Astrocyte of the spinal cord (primary cell): ENCODE measurements around the gene RGL1.

Source experiments
- DNase-seq: peaks from one replicate; pipeline ENCODE4 v3.0.0; 2011; ENCODE audit warnings: low read depth, low spot score
- H3K4me3 ChIP-seq: 2 replicates; pipeline ENCODE4 v1.5.1; 2011; ENCODE audit warnings: low read depth, mild to moderate bottlenecking, low read length, moderate library complexity
- CTCF ChIP-seq: IDR thresholded peaks from 2 replicates; pipeline ENCODE4 v1.5.1; 2012; ENCODE audit warnings: low read depth, mild to moderate bottlenecking, low read length, inconsistent platforms
- in situ Hi-C: cut with HindIII; loops from 2 replicates; pipeline ENCODE4 v1.10.0; 2017; ENCODE audit warnings: low sequenced_read_pairs

The RGL1 gene

GRCh38 chr1:183777328-183777727 is 27.6 kb upstream of the RGL1 start:
- in situ Hi-C loops = no loop called here

GRCh38 chr1:183778045-183778444 is 26.9 kb upstream of the RGL1 start:
- in situ Hi-C loops = no loop called here
- no peak for TF ChIP-seq CTCF
- no peak overlapping the region for H3K4me3 ChIP-seq
- DNase-seq = no peak

More at GRCh38 chr1:183777328-183777727, 27.6 kb upstream of the RGL1 start:
- no peak for TF ChIP-seq CTCF
- no peak for DNase-seq
- H3K4me3 ChIP-seq = no peak overlapping the region

GRCh38 chr1:183778568-183779433 is 26.1 kb upstream of the RGL1 start:
- TF ChIP-seq CTCF = no peak
- no peak overlapping the region for H3K4me3 ChIP-seq
- in situ Hi-C loops = no loop called here
- DNase-seq = no peak

GRCh38 chr1:183780159-183780558 is 24.8 kb upstream of the RGL1 start:
- TF ChIP-seq CTCF = no peak
- no peak overlapping the region for H3K4me3 ChIP-seq
- in situ Hi-C loops = no loop called here
- DNase-seq = no peak

GRCh38 chr1:183780757-183781156 is 24.2 kb upstream of the RGL1 start:
- in situ Hi-C loops = no loop called here
- no peak for TF ChIP-seq CTCF
- no peak for DNase-seq
- no peak overlapping the region for H3K4me3 ChIP-seq

- TF ChIP-seq CTCF = no peak
- no peak overlapping the region for H3K4me3 ChIP-seq
- in situ Hi-C loops = no loop called here
- no peak for DNase-seq
Measured at GRCh38 chr1:183783342-183783741, 21.6 kb upstream of the RGL1 start.
